Chondrocyte (in vitro differentiated cells): Measurements from ENCODE around the gene OLFML2B. TPM values are rescaled to one million over a fixed set of nuclear protein-coding genes. Genes with fewer than 3 reads are reported as not detected.

Experiments
- DNase-seq: peaks from one replicate; pipeline ENCODE4 v3.0.0; 2021; ENCODE audit warnings: mixed read lengths, low spot score
- H3K27ac Mint-ChIP-seq: one replicate; pipeline ENCODE4 v1.8.0; 2021; ENCODE audit warnings: mild to moderate bottlenecking, moderate library complexity, mixed read lengths; ENCODE audit not compliant: unreplicated experiment
- H3K27me3 Mint-ChIP-seq: 2 replicates; pipeline ENCODE4 v1.8.0; 2021; ENCODE audit warnings: low read depth, mixed read lengths
- H3K36me3 Mint-ChIP-seq: 2 replicates; pipeline ENCODE4 v1.8.0; 2021; ENCODE audit warnings: low read depth, mixed read lengths
- H3K4me1 Mint-ChIP-seq: 2 replicates; pipeline ENCODE4 v1.8.0; 2021; ENCODE audit warnings: low read depth, mild to moderate bottlenecking, mixed read lengths
- H3K4me3 Mint-ChIP-seq: one replicate; pipeline ENCODE4 v1.8.0; 2021; ENCODE audit warnings: mild to moderate bottlenecking, moderate library complexity, mixed read lengths; ENCODE audit not compliant: unreplicated experiment
- H3K9me3 Mint-ChIP-seq: 2 replicates; pipeline ENCODE4 v1.8.0; 2021; ENCODE audit warnings: low read depth, mixed read lengths
- total RNA-seq: library from RNA; stranded (reverse); gene quantifications from 3 replicates; pipeline ENCODE4 v1.2.1, GENCODE V29; 2021
- TF ChIP-seq, protein P1 (sequence below): fragments of 200-600 bp; sonication (generic); IDR thresholded peaks from 2 replicates; pipeline ENCODE4 v1.5.0; 2021; ENCODE audit warnings: antibody characterized with exemption, mild to moderate bottlenecking, moderate library complexity

Gene OLFML2B
- total RNA-seq, 1 donor from 2014 or later: 120 TPM

DNA sequence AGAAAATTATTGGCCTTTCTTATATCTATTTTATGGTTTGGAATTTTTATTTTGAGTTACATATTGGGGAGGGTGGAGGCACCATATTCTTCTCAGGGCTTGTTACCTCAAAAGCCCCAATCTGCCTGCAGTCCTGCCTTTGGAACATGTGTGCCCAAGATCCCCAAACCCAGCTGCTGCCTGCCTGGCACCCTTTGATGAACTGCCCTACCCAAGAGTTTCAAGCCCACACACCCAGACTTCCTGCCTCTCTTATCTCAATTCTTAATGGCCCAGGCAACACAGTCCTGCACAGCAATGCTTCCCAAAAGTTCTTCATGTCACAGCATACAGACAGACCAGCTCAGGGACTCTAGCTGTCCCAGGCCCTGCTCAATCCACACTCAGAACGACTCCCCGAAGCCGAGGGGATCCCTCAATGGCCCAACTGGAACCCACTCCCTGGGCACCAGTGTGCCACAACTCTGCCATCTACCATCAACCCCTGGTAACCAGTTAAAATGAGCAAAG lies 19.2 kb downstream of the OLFML2B start:
- Mint-ChIP-seq H3K4me3 (no peak overlapping the region), H3K36me3 (peaks cover 25% of the 10 kb centered on the region), H3K9me3 (no peaks in the 10 kb centered on the region), H3K27ac (peak overlapping the region; percentile 92), H3K4me1 (peaks cover 31% of the 10 kb centered on the region), H3K27me3 (no peaks in the 10 kb centered on the region)
- no peak for DNase-seq
- TF ChIP-seq, protein P1, sequence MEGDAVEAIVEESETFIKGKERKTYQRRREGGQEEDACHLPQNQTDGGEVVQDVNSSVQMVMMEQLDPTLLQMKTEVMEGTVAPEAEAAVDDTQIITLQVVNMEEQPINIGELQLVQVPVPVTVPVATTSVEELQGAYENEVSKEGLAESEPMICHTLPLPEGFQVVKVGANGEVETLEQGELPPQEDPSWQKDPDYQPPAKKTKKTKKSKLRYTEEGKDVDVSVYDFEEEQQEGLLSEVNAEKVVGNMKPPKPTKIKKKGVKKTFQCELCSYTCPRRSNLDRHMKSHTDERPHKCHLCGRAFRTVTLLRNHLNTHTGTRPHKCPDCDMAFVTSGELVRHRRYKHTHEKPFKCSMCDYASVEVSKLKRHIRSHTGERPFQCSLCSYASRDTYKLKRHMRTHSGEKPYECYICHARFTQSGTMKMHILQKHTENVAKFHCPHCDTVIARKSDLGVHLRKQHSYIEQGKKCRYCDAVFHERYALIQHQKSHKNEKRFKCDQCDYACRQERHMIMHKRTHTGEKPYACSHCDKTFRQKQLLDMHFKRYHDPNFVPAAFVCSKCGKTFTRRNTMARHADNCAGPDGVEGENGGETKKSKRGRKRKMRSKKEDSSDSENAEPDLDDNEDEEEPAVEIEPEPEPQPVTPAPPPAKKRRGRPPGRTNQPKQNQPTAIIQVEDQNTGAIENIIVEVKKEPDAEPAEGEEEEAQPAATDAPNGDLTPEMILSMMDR: no peak

DNA sequence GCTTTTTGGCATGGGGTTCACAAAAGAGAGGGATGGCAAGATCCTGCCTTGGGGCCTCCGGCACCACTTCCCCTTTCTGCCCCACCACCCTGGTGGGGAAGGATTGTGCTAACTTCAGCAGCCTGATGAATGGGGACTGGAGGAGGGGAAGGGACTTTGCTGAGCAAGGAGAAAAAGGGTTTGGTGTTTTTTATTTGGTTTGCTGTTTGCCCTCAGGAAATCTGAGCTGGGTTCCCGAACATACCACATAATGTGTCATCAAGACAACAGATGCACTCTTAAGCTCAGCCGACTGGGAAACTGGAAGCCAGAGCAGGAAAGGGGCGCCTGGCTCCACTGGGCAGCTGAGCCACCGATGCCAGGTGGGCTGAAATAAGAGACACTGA lies 19.8 kb downstream of the OLFML2B start:
- Mint-ChIP-seq H3K4me3 (peak overlapping the region; percentile 40), H3K9me3 (no peaks in the 10 kb centered on the region)

DNA sequence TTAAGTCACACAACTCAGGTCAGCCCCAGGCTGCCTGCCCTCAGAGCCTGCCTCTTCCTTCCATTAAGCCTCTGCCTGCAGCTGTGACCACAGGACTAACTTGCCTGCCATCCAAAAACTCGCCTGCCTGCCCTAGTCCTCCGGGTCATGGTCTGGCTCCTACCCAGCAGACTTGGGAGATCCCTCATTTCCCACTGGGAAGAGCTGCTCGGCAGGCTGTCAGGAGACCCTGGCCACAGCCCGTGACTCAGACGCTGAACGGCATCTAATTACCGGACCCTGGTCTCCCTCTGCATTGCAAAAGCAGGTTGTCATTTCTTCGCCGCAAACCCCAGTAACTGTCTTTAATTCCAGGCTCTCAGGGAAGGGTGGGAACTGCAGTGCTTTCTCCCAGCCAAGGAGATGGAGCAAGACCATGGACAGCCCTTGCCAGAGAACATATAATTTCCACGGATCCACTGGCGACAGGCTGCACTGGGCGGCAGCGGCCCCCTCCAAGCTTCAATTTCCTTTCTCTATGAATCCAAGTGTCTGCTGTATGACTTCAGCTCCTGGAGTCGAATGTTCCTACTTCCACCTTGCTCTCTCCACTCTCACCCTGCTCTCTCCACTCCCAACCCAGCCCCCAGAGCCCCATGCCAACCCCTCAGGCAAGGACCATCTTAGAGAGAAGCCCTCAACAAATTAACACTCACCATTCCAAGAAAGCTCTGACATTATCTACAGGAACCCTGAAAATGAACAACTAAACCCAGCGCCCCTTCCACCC lies 20.4 kb downstream of the OLFML2B start:
- peaks cover 23% of the 10 kb centered on the region for H3K36me3 Mint-ChIP-seq
- no peaks in the 10 kb centered on the region for H3K27me3 Mint-ChIP-seq
- peak overlapping the region; percentile 92 for H3K27ac Mint-ChIP-seq
- DNase-seq: no peak
- TF ChIP-seq, protein P1: no peak
- H3K4me1 Mint-ChIP-seq: peaks cover 31% of the 10 kb centered on the region
- no peaks in the 10 kb centered on the region for H3K9me3 Mint-ChIP-seq
- peak overlapping the region; percentile 40 for H3K4me3 Mint-ChIP-seq

More for the DNA sequence above, 19.8 kb downstream of the OLFML2B start:
- no peak for DNase-seq
- H3K36me3 Mint-ChIP-seq: peaks cover 24% of the 10 kb centered on the region
- H3K4me1 Mint-ChIP-seq: peaks cover 31% of the 10 kb centered on the region
- TF ChIP-seq, protein P1: no peak
- peak overlapping the region; percentile 92 for H3K27ac Mint-ChIP-seq
- H3K27me3 Mint-ChIP-seq: no peaks in the 10 kb centered on the region

DNA sequence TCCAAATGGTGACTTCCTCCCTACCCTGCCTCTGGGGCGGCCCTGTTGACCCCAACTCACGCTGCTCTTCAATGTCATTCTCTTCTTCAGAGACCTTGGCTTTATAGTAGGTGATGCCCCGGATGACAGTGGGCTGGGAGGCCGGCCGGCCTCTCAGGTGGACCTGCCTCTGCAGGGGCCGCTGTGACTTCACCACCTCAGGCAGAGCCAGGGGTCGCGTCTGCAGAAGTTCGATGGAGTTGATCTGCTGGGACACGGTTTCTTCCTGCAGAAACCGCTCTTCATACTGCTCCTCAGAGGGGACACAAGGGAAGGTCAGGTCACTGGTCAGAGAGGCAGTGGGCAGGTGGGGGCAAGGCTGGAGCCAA lies 23.6 kb downstream of the OLFML2B start:
- no peak overlapping the region for H3K4me3 Mint-ChIP-seq
- H3K4me1 Mint-ChIP-seq: peaks cover 26% of the 10 kb centered on the region
- H3K36me3 Mint-ChIP-seq: peaks cover 24% of the 10 kb centered on the region
- no peaks in the 10 kb centered on the region for H3K27me3 Mint-ChIP-seq
- H3K9me3 Mint-ChIP-seq: no peaks in the 10 kb centered on the region
- TF ChIP-seq, protein P1: no peak
- H3K27ac Mint-ChIP-seq: no peak overlapping the region
- DNase-seq: no peak

DNA sequence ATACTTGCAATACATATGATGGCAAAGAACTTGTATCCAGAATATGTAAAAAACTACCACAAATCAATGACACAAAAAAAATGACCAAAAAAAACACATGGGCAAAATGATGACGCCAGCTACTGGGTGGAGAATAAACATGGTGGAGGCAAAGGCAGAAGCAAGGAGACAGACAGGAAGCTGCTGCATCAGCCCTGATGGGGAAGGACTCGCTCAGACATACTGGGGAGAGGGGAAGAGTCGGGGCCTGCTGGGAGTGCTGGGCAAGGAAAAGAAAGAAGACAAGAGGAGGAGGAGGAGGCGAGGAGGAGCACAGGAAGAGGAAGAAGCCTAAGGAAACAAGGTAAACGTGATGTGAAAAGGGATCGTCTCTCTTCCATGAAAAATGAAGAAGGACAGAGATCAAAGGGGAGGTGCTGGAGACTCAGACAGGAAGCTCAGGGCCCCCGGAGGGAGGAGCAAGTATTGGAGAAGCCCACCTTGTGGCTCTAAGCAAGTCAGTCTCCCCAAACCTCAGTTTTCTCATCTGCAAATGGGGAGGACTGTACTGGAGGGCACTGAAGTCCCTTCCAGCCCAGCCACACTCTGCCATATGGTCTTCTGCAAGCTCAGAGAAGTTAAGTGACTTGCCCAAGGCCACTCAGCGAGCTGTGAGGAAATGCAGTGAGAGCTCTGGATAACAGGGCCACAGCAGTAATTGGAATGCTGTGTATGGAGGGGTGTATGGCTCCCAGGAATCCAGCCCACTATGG lies 24.2 kb downstream of the OLFML2B start:
- H3K4me1 Mint-ChIP-seq: peaks cover 21% of the 10 kb centered on the region
- H3K4me3 Mint-ChIP-seq: no peak overlapping the region
- H3K27me3 Mint-ChIP-seq: no peaks in the 10 kb centered on the region
- no peaks in the 10 kb centered on the region for H3K9me3 Mint-ChIP-seq
- H3K36me3 Mint-ChIP-seq: peaks cover 22% of the 10 kb centered on the region
- TF ChIP-seq, protein P1: no peak
- no peak for DNase-seq
- H3K27ac Mint-ChIP-seq: no peak overlapping the region
